Measurements from ENCODE around the gene VAV2. TPM values are rescaled to one million over a fixed set of nuclear protein-coding genes. Genes with fewer than 3 reads are reported as not detected.

Gene VAV2
- total RNA-seq, 1 experiment from 2014 or later: 9.7 TPM

- Histone ChIP-seq H3K27ac (ENCODE audit: low read length) (no peak overlapping the region), H3K36me3 (ENCODE audit: low read depth, low read length) (no peaks in the 10 kb centered on the region), H3K4me2 (ENCODE audit: low read length) (no peak overlapping the region), H2AFZ (ENCODE audit: low read length) (no peak overlapping the region), H3K9ac (ENCODE audit: low read length) (no peak overlapping the region), H3K4me1 (ENCODE audit: insufficient read depth, low read length) (no peaks in the 10 kb centered on the region), H3F3A (ENCODE audit: low read length, unreplicated experiment) (no peaks in the 10 kb centered on the region), H3K79me2 (ENCODE audit: low read length) (no peaks in the 10 kb centered on the region), H3K4me3 (ENCODE audit: low read length) (no peak overlapping the region), H3K9me2 (replicated peaks; ENCODE audit: low read length) (no peaks in the 10 kb centered on the region), H4K20me1 (ENCODE audit: low read length) (no peaks in the 10 kb centered on the region), H3K9me3 (ENCODE audit: low read length) (no peaks in the 10 kb centered on the region), H3K27me3 (ENCODE audit: low read length) (no peaks in the 10 kb centered on the region)
- DNase-seq (no peak), ATAC-seq (no peak)
- CTCF ChIA-PET: no interaction called here
- POLR2A ChIA-PET (ENCODE audit: unreplicated experiment): no interaction called here
- BruUV-seq (replicated peaks): no TSS peak
- TF ChIP-seq EZH2 (IDR thresholded peaks at IDR 0.05; ENCODE audit: low read length, unreplicated experiment) (no peak), EZH2phosphoT487 (IDR thresholded peaks at IDR 0.05; ENCODE audit: borderline replicate concordance, low read length) (no peak), CTCF (conservative IDR thresholded peaks at IDR 0.05; ENCODE audit: low read depth, low read length) (no peak)
- intact Hi-C loops (cut with micrococcal nuclease): loop anchor here (5.0 kb wide), 1 partner anchor 309 kb away; no protein-coding TSS in a partner anchor
Measured at GRCh38 chr9:133788045-133788818, 203.9 kb downstream of the VAV2 start.

- POLR2A ChIA-PET (ENCODE audit: unreplicated experiment): no interaction called here
- H3K4me3 ChIP-seq (ENCODE audit: low read length): no peak overlapping the region
- H3K9me2 ChIP-seq (replicated peaks; ENCODE audit: low read length): no peaks in the 10 kb centered on the region
- H3K79me2 ChIP-seq (ENCODE audit: low read length): no peaks in the 10 kb centered on the region
- H3K9ac ChIP-seq (ENCODE audit: low read length): no peak overlapping the region
- no peaks in the 10 kb centered on the region for H3K9me3 ChIP-seq (ENCODE audit: low read length)
- H3K27ac ChIP-seq (ENCODE audit: low read length): no peak overlapping the region
- no peaks in the 10 kb centered on the region for H3K27me3 ChIP-seq (ENCODE audit: low read length)
- BruUV-seq (replicated peaks): no TSS peak
- no peak overlapping the region for H2AFZ ChIP-seq (ENCODE audit: low read length)
- TF ChIP-seq EZH2phosphoT487 (IDR thresholded peaks at IDR 0.05; ENCODE audit: borderline replicate concordance, low read length) (no peak), CTCF (conservative IDR thresholded peaks at IDR 0.05; ENCODE audit: low read depth, low read length) (no peak), EZH2 (IDR thresholded peaks at IDR 0.05; ENCODE audit: low read length, unreplicated experiment) (no peak)
- no peak overlapping the region for H3K4me2 ChIP-seq (ENCODE audit: low read length)
- no peaks in the 10 kb centered on the region for H3K36me3 ChIP-seq (ENCODE audit: low read depth, low read length)
- no peaks in the 10 kb centered on the region for H3K4me1 ChIP-seq (ENCODE audit: insufficient read depth, low read length)
- H4K20me1 ChIP-seq (ENCODE audit: low read length): no peaks in the 10 kb centered on the region
- no peak for DNase-seq
- intact Hi-C loops (cut with micrococcal nuclease): loop anchor here (5.0 kb wide), 1 partner anchor 310 kb away; no protein-coding TSS in a partner anchor
- CTCF ChIA-PET: no interaction called here
- ATAC-seq: no peak; the same call in 1 of the 2 replicates
- no peaks in the 10 kb centered on the region for H3F3A ChIP-seq (ENCODE audit: low read length, unreplicated experiment)
Measured at GRCh38 chr9:133787754-133788025, 204.4 kb downstream of the VAV2 start.
